GM18909 (cell line): Measurements from ENCODE around the gene PLCH1.
A peak's percentile ranks its signal among the peaks of the same experiment; 100 is the strongest.

Experiments
- ATAC-seq: cut with Tn5 transposase; IDR thresholded peaks from one replicate; pipeline ENCODE4 v1.9.1; 2021; ENCODE audit warnings: mild to moderate bottlenecking; ENCODE audit not compliant: unreplicated experiment, poor library complexity

PLCH1 gene

DNA sequence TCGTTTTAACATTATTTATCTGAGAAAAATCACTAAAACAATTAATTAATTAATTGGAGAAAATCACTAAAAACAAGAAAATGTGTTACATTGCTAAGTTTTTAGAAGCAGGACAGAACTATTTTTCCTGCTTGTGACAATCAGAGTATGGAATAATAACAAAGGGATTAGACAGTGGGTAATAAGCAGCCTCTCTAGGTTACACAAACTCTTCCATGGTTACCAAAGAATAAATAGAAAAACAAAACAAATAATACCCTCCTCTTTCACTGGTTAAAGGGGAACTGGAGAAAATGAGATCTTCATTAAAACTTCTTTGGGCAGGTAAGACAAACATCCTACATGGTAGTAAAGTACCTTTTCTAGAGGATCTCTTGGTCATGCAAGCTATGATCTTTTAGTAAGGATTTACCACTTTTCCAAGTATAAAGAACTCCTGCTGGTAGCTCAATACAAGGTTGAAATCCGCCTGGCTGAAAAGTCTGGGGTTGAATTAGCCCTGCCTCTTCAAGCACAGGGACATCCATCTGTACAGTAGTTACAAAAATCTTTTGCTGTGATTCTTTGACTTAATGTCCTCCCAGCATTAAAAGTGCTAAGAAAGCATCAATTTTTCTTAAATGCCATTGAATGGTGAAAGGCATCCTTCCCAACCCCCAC is 2.5 kb upstream of the PLCH1 start:
- ATAC-seq = no peak

GRCh38 chr3:155746703-155747102 is 1.8 kb upstream of the PLCH1 start:
- ATAC-seq = no peak

GRCh38 chr3:155745795-155746550 is 1.1 kb upstream of the PLCH1 start:
- no peak for ATAC-seq

GRCh38 chr3:155744010-155744625 is 753 bp downstream of the PLCH1 start:
- ATAC-seq = peak; percentile 50

DNA sequence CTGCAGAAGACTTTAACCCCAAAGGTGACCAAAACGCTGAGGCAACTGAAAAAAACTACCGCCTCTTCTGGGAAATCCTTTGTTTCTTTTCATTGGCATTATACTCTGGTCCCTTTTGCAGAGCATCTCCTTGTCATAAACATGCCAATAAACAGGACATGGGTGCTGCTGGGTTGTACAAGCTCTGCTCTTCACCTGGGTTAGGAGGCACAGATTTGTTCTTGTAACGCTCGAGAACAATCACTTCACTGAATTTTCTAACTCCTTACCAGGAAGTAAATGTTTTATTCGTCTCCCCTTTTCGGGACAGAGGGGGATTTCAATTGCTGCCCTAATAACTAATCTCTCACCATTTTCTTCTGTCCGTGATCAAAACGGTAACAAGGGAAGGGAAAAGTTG is 1.3 kb downstream of the PLCH1 start:
- ATAC-seq = no peak

- ATAC-seq = no peak
Observed at GRCh38 chr3:155742349-155742965, 2.4 kb downstream of the PLCH1 start.

- ATAC-seq = no peak
Observed at GRCh38 chr3:155741603-155742002, 3.3 kb downstream of the PLCH1 start.

GRCh38 chr3:155741101-155741500 is 3.8 kb downstream of the PLCH1 start:
- ATAC-seq = no peak

DNA sequence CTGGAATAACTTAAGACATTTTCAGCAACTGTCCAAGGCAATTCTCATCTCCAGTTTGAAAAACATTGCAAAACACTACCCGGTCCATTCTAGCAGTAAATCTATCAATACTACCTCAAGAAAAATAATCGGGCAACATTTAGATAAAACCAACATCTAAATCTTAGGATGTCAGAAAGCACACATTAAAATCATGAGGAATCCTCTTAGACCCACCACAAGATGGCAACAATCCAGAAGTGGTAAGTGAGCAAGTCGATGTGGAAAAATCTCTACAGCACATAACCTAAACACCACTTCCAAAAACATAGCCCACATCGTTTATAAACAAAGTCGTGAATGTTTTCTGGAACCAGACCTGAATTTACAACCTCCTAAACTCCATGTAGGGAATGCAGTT is 5.7 kb downstream of the PLCH1 start:
- ATAC-seq = no peak

DNA sequence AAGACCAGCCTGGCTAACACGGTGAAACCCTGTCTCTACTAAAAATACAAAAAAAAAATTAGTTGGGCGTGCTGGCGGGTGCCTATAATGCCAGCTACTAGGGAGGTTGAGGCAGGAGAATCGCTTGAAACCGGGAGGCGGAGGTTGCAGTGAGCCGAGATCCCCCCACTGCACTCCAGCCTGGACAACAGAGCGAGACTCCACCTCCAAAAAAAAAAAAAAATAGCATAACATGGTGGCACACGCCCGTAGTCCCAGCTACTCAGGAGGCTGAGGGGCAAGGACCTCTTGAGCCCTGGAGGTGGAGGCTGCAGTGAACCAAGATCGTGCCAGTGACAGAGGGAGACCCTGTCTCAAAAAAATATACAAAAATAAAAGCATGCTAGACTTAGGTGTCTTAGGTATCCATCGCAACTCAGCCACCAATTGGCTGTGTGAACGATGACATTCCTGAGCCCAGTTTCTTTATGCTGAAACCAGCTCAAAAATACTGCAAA is 6.2 kb downstream of the PLCH1 start:
- no peak for ATAC-seq

DNA sequence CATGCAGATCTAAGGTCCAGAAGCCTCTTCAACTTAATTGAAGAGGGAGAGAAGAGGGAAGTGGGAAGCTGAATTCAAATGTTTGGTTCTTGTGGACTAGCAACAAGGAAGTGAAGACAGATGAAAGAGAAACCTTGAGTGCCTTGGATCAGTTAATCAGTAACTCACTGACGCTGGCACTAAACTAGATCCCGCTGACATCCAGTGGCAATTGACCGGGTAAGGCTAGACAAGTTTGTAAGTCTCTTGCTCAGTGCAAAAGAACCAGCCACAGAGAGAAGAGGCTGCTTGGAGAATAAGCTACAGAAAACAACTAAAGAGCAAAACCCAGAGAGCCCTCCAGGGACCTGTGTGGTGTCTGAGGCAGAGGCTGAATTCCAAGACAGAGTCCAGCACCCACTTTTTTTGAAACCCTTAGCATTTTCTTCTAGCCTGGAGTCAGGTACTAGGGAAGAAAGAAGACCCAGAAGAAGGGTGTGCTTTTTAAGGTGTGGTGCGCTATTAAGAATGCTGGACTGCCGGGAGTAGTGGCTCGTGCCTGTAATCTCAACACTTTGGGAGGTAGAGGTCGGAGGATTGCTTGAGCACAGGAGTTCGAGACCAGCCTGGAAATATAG is 6.9 kb downstream of the PLCH1 start:
- peak; percentile 97 for ATAC-seq

- ATAC-seq = no peak
Observed at GRCh38 chr3:155736381-155736780, 8.5 kb downstream of the PLCH1 start.

GRCh38 chr3:155730843-155731242 is 14.0 kb downstream of the PLCH1 start:
- ATAC-seq = no peak

GRCh38 chr3:155727836-155728235 is 17.0 kb downstream of the PLCH1 start:
- no peak for ATAC-seq

GRCh38 chr3:155714295-155714718 is 30.6 kb downstream of the PLCH1 start:
- no peak for ATAC-seq

GRCh38 chr3:155712008-155712407 is 32.9 kb downstream of the PLCH1 start:
- peak; percentile 94 for ATAC-seq

DNA sequence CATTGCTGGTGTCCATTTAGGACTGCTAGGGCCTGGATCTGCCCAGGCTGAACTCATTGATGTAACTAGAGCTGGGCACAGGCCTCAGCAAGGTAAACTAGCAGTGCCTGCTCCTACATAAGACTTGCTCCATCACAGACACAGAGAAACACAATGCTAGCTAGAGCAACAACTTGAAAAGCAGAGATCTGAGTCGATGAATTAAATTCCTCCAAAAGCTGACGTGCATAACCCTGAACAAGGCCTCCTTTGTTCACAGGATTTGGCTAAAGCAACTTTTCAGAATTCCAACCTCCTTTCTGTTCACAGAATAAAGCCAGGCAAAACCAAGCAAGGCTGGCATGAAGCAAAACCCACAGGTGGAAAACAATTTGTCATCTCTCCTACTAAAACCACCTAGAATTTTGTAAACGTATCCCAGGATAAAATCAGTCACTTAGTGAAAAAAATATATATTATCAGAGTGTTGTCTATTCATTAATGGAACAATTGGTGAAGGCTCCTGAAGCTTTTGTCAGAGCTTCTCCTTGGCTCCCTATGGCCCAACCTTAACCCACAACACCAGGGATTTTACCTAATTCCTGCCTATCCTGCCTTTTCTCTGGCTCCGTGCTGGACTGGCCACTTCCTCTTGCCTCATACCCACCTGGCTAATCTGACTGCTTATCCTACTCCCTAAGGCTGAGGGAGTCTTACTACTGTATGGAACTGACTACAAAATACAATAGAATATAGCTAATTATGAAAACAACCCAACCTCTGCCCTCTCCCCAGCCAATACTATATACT is 39.9 kb downstream of the PLCH1 start:
- ATAC-seq = no peak

GRCh38 chr3:155704061-155704460 is 40.8 kb downstream of the PLCH1 start:
- no peak for ATAC-seq

GRCh38 chr3:155702745-155703591 is 41.9 kb downstream of the PLCH1 start:
- no peak for ATAC-seq
